Measurements from ENCODE around the gene NOPCHAP1. TPM values are rescaled to one million over a fixed set of nuclear protein-coding genes. Genes with fewer than 3 reads are reported as not detected.

The NOPCHAP1 gene
- total RNA-seq, 1 donor from 2014 or later, result 26.0 TPM

- Mint-ChIP-seq H3K36me3 (ENCODE audit: low read depth) (peaks cover 32% of the 10 kb centered on the region), H3K27ac (ENCODE audit: unreplicated experiment) (no peak overlapping the region), H3K4me3 (no peak overlapping the region), H3K4me1 (no peaks in the 10 kb centered on the region), H3K27me3 (ENCODE audit: low read depth) (no peaks in the 10 kb centered on the region), H3K9me3 (no peaks in the 10 kb centered on the region)
- no peak for DNase-seq (ENCODE audit: low read depth, low spot score)
- TF ChIP-seq, protein P1, sequence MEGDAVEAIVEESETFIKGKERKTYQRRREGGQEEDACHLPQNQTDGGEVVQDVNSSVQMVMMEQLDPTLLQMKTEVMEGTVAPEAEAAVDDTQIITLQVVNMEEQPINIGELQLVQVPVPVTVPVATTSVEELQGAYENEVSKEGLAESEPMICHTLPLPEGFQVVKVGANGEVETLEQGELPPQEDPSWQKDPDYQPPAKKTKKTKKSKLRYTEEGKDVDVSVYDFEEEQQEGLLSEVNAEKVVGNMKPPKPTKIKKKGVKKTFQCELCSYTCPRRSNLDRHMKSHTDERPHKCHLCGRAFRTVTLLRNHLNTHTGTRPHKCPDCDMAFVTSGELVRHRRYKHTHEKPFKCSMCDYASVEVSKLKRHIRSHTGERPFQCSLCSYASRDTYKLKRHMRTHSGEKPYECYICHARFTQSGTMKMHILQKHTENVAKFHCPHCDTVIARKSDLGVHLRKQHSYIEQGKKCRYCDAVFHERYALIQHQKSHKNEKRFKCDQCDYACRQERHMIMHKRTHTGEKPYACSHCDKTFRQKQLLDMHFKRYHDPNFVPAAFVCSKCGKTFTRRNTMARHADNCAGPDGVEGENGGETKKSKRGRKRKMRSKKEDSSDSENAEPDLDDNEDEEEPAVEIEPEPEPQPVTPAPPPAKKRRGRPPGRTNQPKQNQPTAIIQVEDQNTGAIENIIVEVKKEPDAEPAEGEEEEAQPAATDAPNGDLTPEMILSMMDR (conservative IDR thresholded peaks at IDR 0.05), result no peak
Observed at GRCh38 chr12:104997541-104997940, 11.4 kb downstream of the NOPCHAP1 start.

- no peaks in the 10 kb centered on the region for H3K27me3 Mint-ChIP-seq (ENCODE audit: low read depth)
- peak overlapping the region; percentile 69 for H3K27ac Mint-ChIP-seq (ENCODE audit: unreplicated experiment)
- no peak for DNase-seq (ENCODE audit: low read depth, low spot score)
- TF ChIP-seq, protein P1 (conservative IDR thresholded peaks at IDR 0.05), result no peak
- H3K9me3 Mint-ChIP-seq, result no peaks in the 10 kb centered on the region
- H3K4me3 Mint-ChIP-seq, result no peak overlapping the region
- H3K36me3 Mint-ChIP-seq (ENCODE audit: low read depth), result peaks cover 34% of the 10 kb centered on the region
- H3K4me1 Mint-ChIP-seq, result no peaks in the 10 kb centered on the region
Observed at GRCh38 chr12:104998423-104999346, 12.6 kb downstream of the NOPCHAP1 start.

DNA sequence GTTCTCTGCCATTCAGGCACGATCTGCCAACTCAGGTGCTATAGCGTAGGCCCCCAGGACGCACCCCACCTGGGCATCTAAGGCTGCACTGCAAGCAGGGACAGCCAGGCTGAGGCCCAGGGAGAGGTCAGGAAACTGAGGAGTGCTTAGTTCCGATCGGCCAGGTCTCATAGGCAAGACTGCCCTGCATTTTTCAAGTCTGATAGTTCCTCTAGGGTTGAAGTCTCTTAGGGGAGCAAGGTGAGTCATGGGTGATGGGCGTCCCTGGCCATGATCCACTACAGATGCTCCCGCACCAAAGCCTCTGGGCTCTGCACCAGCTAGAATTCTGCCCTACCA is 13.2 kb downstream of the NOPCHAP1 start:
- TF ChIP-seq, protein P1 (conservative IDR thresholded peaks at IDR 0.05), result no peak
- H3K4me1 Mint-ChIP-seq, result no peaks in the 10 kb centered on the region
- H3K27ac Mint-ChIP-seq (ENCODE audit: unreplicated experiment), result peak overlapping the region; percentile 69
- no peak for DNase-seq (ENCODE audit: low read depth, low spot score)
- H3K4me3 Mint-ChIP-seq, result no peak overlapping the region
- no peaks in the 10 kb centered on the region for H3K9me3 Mint-ChIP-seq
- peaks cover 38% of the 10 kb centered on the region for H3K36me3 Mint-ChIP-seq (ENCODE audit: low read depth)
- H3K27me3 Mint-ChIP-seq (ENCODE audit: low read depth), result no peaks in the 10 kb centered on the region

GRCh38 chr12:105001476-105001875 is 15.4 kb downstream of the NOPCHAP1 start:
- H3K36me3 Mint-ChIP-seq (ENCODE audit: low read depth), result peaks cover 54% of the 10 kb centered on the region
- peaks cover 6% of the 10 kb centered on the region for H3K9me3 Mint-ChIP-seq
- H3K4me3 Mint-ChIP-seq, result no peak overlapping the region
- H3K4me1 Mint-ChIP-seq, result peaks cover 2% of the 10 kb centered on the region
- no peak overlapping the region for H3K27ac Mint-ChIP-seq (ENCODE audit: unreplicated experiment)
- no peaks in the 10 kb centered on the region for H3K27me3 Mint-ChIP-seq (ENCODE audit: low read depth)
- TF ChIP-seq, protein P1 (conservative IDR thresholded peaks at IDR 0.05), result no peak
- no peak for DNase-seq (ENCODE audit: low read depth, low spot score)

- H3K27ac Mint-ChIP-seq (ENCODE audit: unreplicated experiment), result no peak overlapping the region
- H3K4me3 Mint-ChIP-seq, result no peak overlapping the region
- TF ChIP-seq, protein P1 (conservative IDR thresholded peaks at IDR 0.05), result no peak
- H3K4me1 Mint-ChIP-seq, result peaks cover 25% of the 10 kb centered on the region
- peaks cover 9% of the 10 kb centered on the region for H3K9me3 Mint-ChIP-seq
- no peak for DNase-seq (ENCODE audit: low read depth, low spot score)
- H3K27me3 Mint-ChIP-seq (ENCODE audit: low read depth), result no peaks in the 10 kb centered on the region
- H3K36me3 Mint-ChIP-seq (ENCODE audit: low read depth), result peaks cover 64% of the 10 kb centered on the region
Observed at GRCh38 chr12:105013892-105014291, 27.8 kb downstream of the NOPCHAP1 start.
